Spleen (tissue), 7 donors: ENCODE measurements around the gene CHST8.

Experiments used
- POLR2A ChIP-seq, 3 donors: fragments of 450-650 bp; IDR thresholded peaks; one replicate each; pipeline ENCODE4 v1.5.1; 2017; ENCODE audit warnings: antibody characterized with exemption in 3 of 3, mild to moderate bottlenecking in 1 of 3
- TF ChIP-seq, protein P1 (sequence below), 11 experiments: fragments of 200-600 bp in 7 of 11; fragments of 450-650 bp in 4 of 11; sonication (generic) in 4 of 11; IDR thresholded peaks in 8 of 11; conservative IDR thresholded peaks in 3 of 11; 1 replicate in 7 of 11; 2 replicates in 4 of 11; pipeline versions ENCODE4 v1.4.0 to v1.8.0; 2016 to 2021; ENCODE audit warnings: antibody characterized with exemption in 11 of 11, inconsistent platforms in 4 of 11, mild to moderate bottlenecking in 1 of 11
- donor health status: DM: no; HTN: no; CAD: no; lungs with moderate emphysema.
- donor health status: DM: no; HTN: no; CAD: no.
- donor health status: DM: no; HTN: no; CAD: no.

DNA sequence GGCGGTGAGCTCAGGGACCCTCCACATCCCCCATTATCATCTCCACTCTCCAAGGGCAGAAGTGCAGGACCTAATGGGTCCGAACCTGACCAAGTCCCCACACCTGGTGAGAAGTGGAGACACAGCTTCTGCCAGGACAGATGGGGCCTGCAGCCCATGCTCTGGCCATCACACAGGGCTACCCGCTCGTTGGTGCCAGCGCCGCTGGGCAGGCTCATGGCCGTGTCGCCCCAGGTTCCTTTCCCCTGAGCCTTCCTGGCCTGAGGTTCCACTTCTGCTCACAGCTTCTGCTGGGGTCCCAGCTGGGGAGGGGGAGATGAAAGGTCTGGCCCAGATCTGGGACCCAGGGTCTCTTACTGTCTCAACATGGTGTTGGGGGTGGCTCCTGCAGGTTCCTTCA lies 126.5 kb downstream of the CHST8 start:
- TF ChIP-seq, protein P1, sequence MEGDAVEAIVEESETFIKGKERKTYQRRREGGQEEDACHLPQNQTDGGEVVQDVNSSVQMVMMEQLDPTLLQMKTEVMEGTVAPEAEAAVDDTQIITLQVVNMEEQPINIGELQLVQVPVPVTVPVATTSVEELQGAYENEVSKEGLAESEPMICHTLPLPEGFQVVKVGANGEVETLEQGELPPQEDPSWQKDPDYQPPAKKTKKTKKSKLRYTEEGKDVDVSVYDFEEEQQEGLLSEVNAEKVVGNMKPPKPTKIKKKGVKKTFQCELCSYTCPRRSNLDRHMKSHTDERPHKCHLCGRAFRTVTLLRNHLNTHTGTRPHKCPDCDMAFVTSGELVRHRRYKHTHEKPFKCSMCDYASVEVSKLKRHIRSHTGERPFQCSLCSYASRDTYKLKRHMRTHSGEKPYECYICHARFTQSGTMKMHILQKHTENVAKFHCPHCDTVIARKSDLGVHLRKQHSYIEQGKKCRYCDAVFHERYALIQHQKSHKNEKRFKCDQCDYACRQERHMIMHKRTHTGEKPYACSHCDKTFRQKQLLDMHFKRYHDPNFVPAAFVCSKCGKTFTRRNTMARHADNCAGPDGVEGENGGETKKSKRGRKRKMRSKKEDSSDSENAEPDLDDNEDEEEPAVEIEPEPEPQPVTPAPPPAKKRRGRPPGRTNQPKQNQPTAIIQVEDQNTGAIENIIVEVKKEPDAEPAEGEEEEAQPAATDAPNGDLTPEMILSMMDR (IDR thresholded peaks at IDR 0.05 in 8 of 11, conservative IDR thresholded peaks at IDR 0.05 in 3 of 11), result no peak
- TF ChIP-seq POLR2A (IDR thresholded peaks at IDR 0.05), result no peak
